K562 (cell line): ENCODE measurements around the gene OSBPL3. TPM values are rescaled to one million over a fixed set of nuclear protein-coding genes. Genes with fewer than 3 reads are reported as not detected.

Experiments used
- ATAC-seq: fragments of 200-7000 bp; cut with Tn5 transposase; 3 replicates; pipeline ENCODE4 v1.9.1; 2020; ENCODE audit warnings: moderate library complexity
- BruUV-seq: library from RNA; stranded (reverse); fragments of 400-500 nt; replicated peaks from 2 replicates; lab custom pipeline; 2021; lab: Mats Ljungman, UMichigan
- CTCF ChIA-PET: fragments of 300-600 bp; formaldehyde crosslinking; extraction: SDS; loops from one replicate; lab custom pipeline; 2021; ENCODE audit warnings: low intra/inter-chr PET ratio; lab: Yijun Ruan, JAX
- POLR2A ChIA-PET: fragments of 300-600, 350-650 bp; sonication (Branson Sonifier 250); formaldehyde crosslinking; extraction: SDS; loops from one replicate; lab custom pipeline; 2021; ENCODE audit warnings: antibody characterized with exemption, inconsistent platforms; lab: Yijun Ruan, JAX
- DNase-seq, 4 experiments: peaks; one replicate each; pipeline versions ENCODE4 v3.0.0 to v3.0.0-alpha.2; 2011 to 2018; ENCODE audit warnings: low spot score in 3 of 4, mixed read lengths in 3 of 4; ENCODE audit errors: extremely low read depth in 1 of 4
- FAIRE-seq: peaks from 2 replicates; lab custom pipeline; 2011; peaks lifted over from hg19 to GRCh38; lab: Jason Lieb, UNC
- H2AFZ ChIP-seq: 2 replicates; pipeline ENCODE4 v1.6.0; 2011; ENCODE audit warnings: low read depth, low read length, control low read depth, inconsistent platforms
- H3K27ac ChIP-seq: fragments of 200-600 bp; 3 replicates; pipeline ENCODE4 v1.8.0; 2011; ENCODE audit warnings: low read depth, mild to moderate bottlenecking, control low read depth, inconsistent platforms, low read length, moderate library complexity, mixed read lengths; ENCODE audit errors: extremely low read depth
- H3K27me3 ChIP-seq, 2 experiments: fragments of 300-600 bp in 1 of 2; 2 replicates in 1 of 2; 3 replicates in 1 of 2; pipeline versions ENCODE4 v1.6.0 to v1.8.0; 2011; ENCODE audit warnings: inconsistent platforms in 2 of 2, low read length in 2 of 2, mild to moderate bottlenecking in 1 of 2, mixed read lengths in 1 of 2, moderate library complexity in 1 of 2; ENCODE audit not compliant: control insufficient read depth in 2 of 2, insufficient read depth in 2 of 2
- H3K36me3 ChIP-seq: fragments of 300-600 bp; 3 replicates; pipeline ENCODE4 v1.8.0; 2011; ENCODE audit warnings: mild to moderate bottlenecking, low read length, inconsistent platforms; ENCODE audit not compliant: control insufficient read depth, insufficient read depth
- H3K4me1 ChIP-seq, 2 experiments: fragments of 200-600 bp in 1 of 2; replicated peaks in 1 of 2; 2 replicates in 1 of 2; 3 replicates in 1 of 2; pipeline versions ENCODE4 v1.5.1 to v1.8.0; 2011; ENCODE audit warnings: inconsistent platforms in 2 of 2, low read length in 2 of 2, mild to moderate bottlenecking in 1 of 2, mixed read lengths in 1 of 2, moderate library complexity in 1 of 2; ENCODE audit not compliant: control insufficient read depth in 2 of 2, insufficient read depth in 2 of 2
- H3K4me2 ChIP-seq: 2 replicates; pipeline ENCODE4 v1.6.1; 2011; ENCODE audit warnings: low read length, control low read depth, inconsistent platforms, mixed read lengths; ENCODE audit not compliant: insufficient read depth
- H3K4me3 ChIP-seq: fragments of 200-600 bp; sonication (generic), shearing (Covaris generic); 2 replicates; pipeline ENCODE4 v1.5.1; 2016; ENCODE audit warnings: control low read depth, inconsistent platforms
- H3K79me2 ChIP-seq: fragments of 200-600 bp; 3 replicates; pipeline ENCODE4 v1.8.0; 2011; ENCODE audit warnings: low read length, inconsistent platforms; ENCODE audit not compliant: control insufficient read depth, insufficient read depth
- H3K9ac ChIP-seq, 2 experiments: 2 replicates each; pipeline versions ENCODE4 v1.6.0 to v1.6.1; 2011; ENCODE audit warnings: low read depth in 2 of 2, low read length in 2 of 2, control low read depth in 1 of 2, inconsistent platforms in 1 of 2, mild to moderate bottlenecking in 1 of 2, mixed read lengths in 1 of 2; ENCODE audit not compliant: insufficient read depth in 1 of 2
- H3K9me1 ChIP-seq: one replicate; pipeline ENCODE4 v1.6.0; 2011; ENCODE audit warnings: inconsistent platforms, mild to moderate bottlenecking, low read length, moderate library complexity; ENCODE audit not compliant: control insufficient read depth, insufficient read depth
- H3K9me3 ChIP-seq: replicated peaks from 2 replicates; pipeline ENCODE4 v1.5.1; 2011; ENCODE audit warnings: low read depth, low read length, inconsistent platforms; ENCODE audit not compliant: control insufficient read depth, insufficient read depth
- H4K20me1 ChIP-seq: replicated peaks from 2 replicates; pipeline ENCODE4 v1.6.1; 2011; ENCODE audit warnings: low read length, inconsistent platforms, mixed read lengths; ENCODE audit not compliant: control insufficient read depth, insufficient read depth
- BCLAF1 ChIP-seq, 2 experiments: fragments of 450-650 bp in 1 of 2; IDR thresholded peaks; 2 replicates each; pipeline ENCODE4 v1.6.1; 2011 to 2017; ENCODE audit warnings: low read depth in 2 of 2, antibody characterized with exemption in 1 of 2, borderline replicate concordance in 1 of 2, low read length in 1 of 2, mild to moderate bottlenecking in 1 of 2, mixed read lengths in 1 of 2; ENCODE audit not compliant: control insufficient read depth in 1 of 2
- BRD4 ChIP-seq: fragments of 200-600 bp; sonication (generic); IDR thresholded peaks from 2 replicates; pipeline ENCODE4 v1.6.1; 2017; ENCODE audit warnings: inconsistent platforms
- CSDE1 ChIP-seq, 2 experiments: fragments of 450-650 bp; IDR thresholded peaks; 2 replicates each; pipeline ENCODE4 v1.6.1; 2016; ENCODE audit warnings: mild to moderate bottlenecking in 1 of 2
- MCM5 ChIP-seq: fragments of 450-650 bp; IDR thresholded peaks from 2 replicates; pipeline ENCODE4 v1.6.1; 2016; ENCODE audit warnings: low read depth
- NEUROD1 ChIP-seq: fragments of 150-350 bp; IDR thresholded peaks from 2 replicates; pipeline ENCODE4 v1.6.1; 2014; ENCODE audit warnings: borderline replicate concordance, low read length, low read depth; ENCODE audit not compliant: partially characterized antibody
- NFIX ChIP-seq: fragments of 250-450 bp; sonication (Bioruptor Pico); IDR thresholded peaks from 2 replicates; pipeline ENCODE4 v1.4.0; 2020; ENCODE audit warnings: low read depth, mild to moderate bottlenecking, moderate library complexity
- PHTF2 ChIP-seq: fragments of 250-450 bp; sonication (Bioruptor Pico); IDR thresholded peaks from 2 replicates; pipeline ENCODE4 v1.5.0; 2021; ENCODE audit warnings: mild to moderate bottlenecking
- POU5F1 ChIP-seq: fragments of 150-350 bp; IDR thresholded peaks from 2 replicates; pipeline ENCODE4 v1.6.1; 2014; ENCODE audit warnings: borderline replicate concordance, low read length, low read depth, mild to moderate bottlenecking; ENCODE audit not compliant: partially characterized antibody
- SAP30 ChIP-seq: fragments of 200-600 bp; sonication (generic); IDR thresholded peaks from 2 replicates; pipeline ENCODE4 v1.6.1; 2012; ENCODE audit warnings: borderline replicate concordance, low read depth, mild to moderate bottlenecking, moderate library complexity, low read length, control low read depth, inconsistent platforms; ENCODE audit not compliant: insufficient read depth, poor library complexity, severe bottlenecking
- STAT5A ChIP-seq: IDR thresholded peaks from 2 replicates; pipeline ENCODE4 v1.6.1; 2012; ENCODE audit warnings: low read length, inconsistent platforms, borderline replicate concordance
- TAF9B ChIP-seq: fragments of 450-650 bp; IDR thresholded peaks from 2 replicates; pipeline ENCODE4 v1.6.1; 2018; ENCODE audit warnings: mild to moderate bottlenecking; ENCODE audit not compliant: partially characterized antibody
- ZFP36 ChIP-seq: fragments of 150-350 bp; IDR thresholded peaks from 2 replicates; pipeline ENCODE4 v1.6.1; 2018; ENCODE audit warnings: low read length, low read depth; ENCODE audit not compliant: partially characterized antibody
- ZNF263 ChIP-seq: sonication (generic); formaldehyde crosslinking; IDR thresholded peaks from 2 replicates; pipeline ENCODE4 v1.8.0; 2022; ENCODE audit warnings: mild to moderate bottlenecking, missing genetic modification reagents, borderline replicate concordance
- ZNF431 ChIP-seq: sonication (generic); formaldehyde crosslinking; IDR thresholded peaks from 2 replicates; pipeline ENCODE4 v1.8.0; 2022; ENCODE audit warnings: mild to moderate bottlenecking, missing genetic modification reagents
- ZZZ3 ChIP-seq: fragments of 450-650 bp; IDR thresholded peaks from 2 replicates; pipeline ENCODE4 v1.6.1; 2016; ENCODE audit warnings: antibody characterized with exemption, mild to moderate bottlenecking, moderate library complexity
- WGBS: fragments of 100-300 bp; shearing (Covaris generic); methylation state at CpG from one replicate; pipeline ENCODE4 v1.1.6; 2016; ENCODE audit warnings: low coverage, mixed read lengths; ENCODE audit not compliant: insufficient coverage; ENCODE audit errors: missing lambda C conversion rate; 5-methylcytosine and 5-hydroxymethylcytosine counted together
- in situ Hi-C: fragments of 300-500 bp; cut with MboI; formaldehyde crosslinking; loops from 4 replicates; pipeline ENCODE4 v1.15.0; 2018; ENCODE audit warnings: inconsistent platforms, mixed read lengths
- intact Hi-C: fragments of 100-400 bp; cut with micrococcal nuclease; formaldehyde crosslinking; loops from 2 replicates; pipeline ENCODE4 v1.14.2; 2022
- polyA plus RNA-seq, 8 experiments: library from polyadenylated mRNA; depleted of rRNA in 4 of 8; stranded (reverse) in 5 of 8; unstranded in 3 of 8; fragments of >200 nt; fragmentation: Nextera tagmentation in 2 of 8; fragmentation: Illumina TruSeq in 1 of 8; extraction: Ambion mirVana in 2 of 8; extraction: Trizol in 1 of 8; gene quantifications; 2 replicates each; pipeline versions ENCODE4 v1.2.1 to v1.2.3, GENCODE V29; 2011 to 2014; ENCODE audit warnings: inconsistent platforms in 1 of 8, missing spikeins in 1 of 8
- total RNA-seq, 7 experiments: library from RNA; depleted of rRNA in 6 of 7; stranded (reverse); fragments of >200 nt in 6 of 7; fragmentation: Illumina TruSeq in 2 of 7; extraction: Trizol in 2 of 7; gene quantifications; 2 replicates each; pipeline versions ENCODE4 v1.2.1 to v1.2.3, GENCODE V29; 2011 to 2021; ENCODE audit warnings: low replicate concordance in 1 of 7

Gene OSBPL3
- total and polyA plus RNA-seq, 9 of the 15 experiments (the other 6 are each of a cell fraction or from before 2014, with no cell fraction given): 4.8 to 37.2 (median 26.5) TPM

GRCh38 chr7:24801883-24802282 lies 178.1 kb downstream of the OSBPL3 start:
- no peak overlapping the region for H3K27ac ChIP-seq

DNA sequence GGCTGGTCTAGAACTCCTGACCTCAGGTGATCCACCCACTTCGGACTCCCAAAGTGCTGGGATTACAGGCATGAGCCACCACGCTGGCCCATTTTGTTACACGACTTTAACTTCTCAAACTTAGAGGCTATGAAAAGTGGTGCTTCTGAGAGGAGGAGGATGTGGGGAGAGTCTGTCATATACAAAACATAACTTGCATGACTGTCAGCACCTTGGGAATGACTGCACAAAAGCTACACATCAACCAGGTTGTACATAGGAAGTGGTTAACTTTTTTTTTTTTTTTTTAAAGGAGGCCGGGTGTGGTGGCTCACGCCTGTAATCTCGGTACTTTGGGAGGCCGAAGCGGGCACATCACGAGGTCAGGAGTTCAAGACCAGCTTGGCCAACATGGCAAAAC lies 179.3 kb downstream of the OSBPL3 start:
- DNase-seq (no peak), ATAC-seq (no peak), FAIRE-seq (no peak)
- in situ Hi-C loops: no loop called here
- Histone ChIP-seq H3K27me3 (no peaks in the 10 kb centered on the region), H3K79me2 (no peaks in the 10 kb centered on the region), H3K36me3 (peaks cover 46% of the 10 kb centered on the region), H3K27ac (no peak overlapping the region), H3K4me1 (peaks cover 0 to 8% of the 10 kb centered on the region in 2 experiments; a peak in 2 of 5 replicates), H4K20me1 (no peaks in the 10 kb centered on the region), H3K9ac (no peak overlapping the region), H3K9me1 (no peaks in the 10 kb centered on the region), H2AFZ (no peak overlapping the region), H3K4me2 (no peak overlapping the region), H3K4me3 (no peak overlapping the region), H3K9me3 (peaks cover 2% of the 10 kb centered on the region; the same call in 1 of the 2 replicates)
- whole genome bisulfite sequencing: 91% methylated on average over 7 of the region's 9 CpGs
- intact Hi-C loops: no loop called here
- POLR2A ChIA-PET: interaction anchor here (1.1 kb wide), 1 partner anchor 11 kb away, joined by 5 read pairs; no protein-coding TSS in a partner anchor
- BruUV-seq: no TSS peak
- CTCF ChIA-PET: no interaction called here
- TF ChIP-seq SAP30: no peak
- no peak for TF ChIP-seq ZZZ3
- no peak for TF ChIP-seq NEUROD1
- no peak for TF ChIP-seq TAF9B
- no peak for TF ChIP-seq BCLAF1 (IDR thresholded peaks at IDR 0.05; ENCODE audit: borderline replicate concordance in 1 of 2, control insufficient read depth in 1 of 2, low read depth in 2 of 2, low read length in 1 of 2)
- TF ChIP-seq POU5F1: no peak
- TF ChIP-seq PHTF2 (CRISPR knock-in tag): no peak
- TF ChIP-seq NFIX (CRISPR knock-in tag): no peak
- no peak for TF ChIP-seq ZNF263 (CRISPR knock-in tag)
- TF ChIP-seq MCM5: no peak
- TF ChIP-seq BRD4: no peak
- no peak for TF ChIP-seq CSDE1 (IDR thresholded peaks at IDR 0.05)

More at GRCh38 chr7:24801883-24802282, 178.1 kb downstream of the OSBPL3 start:
- H3K9me1 ChIP-seq: no peaks in the 10 kb centered on the region
- no TSS peak for BruUV-seq
- TF ChIP-seq ZNF431 (CRISPR knock-in tag) (no peak), STAT5A (no peak), ZFP36 (no peak)
- H3K9me3 ChIP-seq: peaks cover 2% of the 10 kb centered on the region; the same call in 1 of the 2 replicates
- no peak overlapping the region for H2AFZ ChIP-seq
- peaks cover 48% of the 10 kb centered on the region for H3K36me3 ChIP-seq
- no peak overlapping the region for H3K4me3 ChIP-seq
- no peaks in the 10 kb centered on the region for H4K20me1 ChIP-seq
- H3K4me2 ChIP-seq: no peak overlapping the region
- CTCF ChIA-PET: no interaction called here
- FAIRE-seq: no peak
- no peak overlapping the region for H3K9ac ChIP-seq
- no peak for ATAC-seq
- in situ Hi-C loops: no loop called here
- 96% methylated on average over 2 of the region's 2 CpGs for WGBS
- H3K4me1 ChIP-seq: no peaks in the 10 kb centered on the region
- no peak for DNase-seq
- POLR2A ChIA-PET: interaction anchor here (1.1 kb wide), 1 partner anchor 10 kb away, joined by 5 read pairs; no protein-coding TSS in a partner anchor
- H3K27me3 ChIP-seq: no peaks in the 10 kb centered on the region
- intact Hi-C loops: no loop called here
- H3K79me2 ChIP-seq: no peaks in the 10 kb centered on the region
